Measurements from ENCODE around the gene SDF2.

The SDF2 gene

DNA sequence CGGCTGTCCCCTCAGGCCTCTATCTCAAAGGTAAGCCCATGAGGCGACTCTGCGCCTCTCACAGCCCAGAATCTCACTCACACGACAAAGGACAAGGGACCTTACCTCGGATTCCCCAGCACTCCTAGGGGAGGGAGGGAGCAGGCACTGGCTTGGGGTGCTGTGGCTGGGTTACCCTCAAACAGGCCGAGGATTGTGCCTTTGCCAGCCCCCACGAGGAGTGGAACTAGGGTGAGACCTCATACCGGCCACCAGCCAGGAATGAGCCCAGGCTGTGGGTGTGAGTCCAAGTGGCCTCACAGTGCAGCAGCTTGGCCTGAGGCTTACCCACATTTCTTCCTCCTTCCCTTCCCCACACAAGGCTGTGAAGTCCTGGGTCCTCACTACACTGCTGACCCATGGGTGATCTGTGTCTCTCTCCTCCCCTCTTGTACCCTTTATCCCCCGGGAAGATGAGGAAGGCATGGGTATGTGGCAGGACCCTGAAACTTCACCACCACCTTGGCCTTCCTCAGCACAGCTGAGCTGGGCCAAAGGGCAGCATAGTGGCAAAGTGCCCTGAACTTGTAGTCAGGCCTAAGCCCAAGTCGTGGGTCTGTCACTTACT is 44.1 kb upstream of the SDF2 start:
- no peak overlapping the region for H3K27ac ChIP-seq
- no peaks in the 10 kb centered on the region for H3K27me3 ChIP-seq
- no peak for DNase-seq
- no peaks in the 10 kb centered on the region for H3K9me3 ChIP-seq
- intact Hi-C loops (cut with DNase I; ENCODE audit: low total_unique reads) = no loop called here
- peaks cover 0 to 7% (median 0%) of the 10 kb centered on the region in 4 donors for H3K4me1 ChIP-seq
- H3K36me3 ChIP-seq = peaks cover 27 to 55% (median 35%) of the 10 kb centered on the region in 3 donors
- no peak overlapping the region for H3K4me3 ChIP-seq
- TF ChIP-seq, protein P1, sequence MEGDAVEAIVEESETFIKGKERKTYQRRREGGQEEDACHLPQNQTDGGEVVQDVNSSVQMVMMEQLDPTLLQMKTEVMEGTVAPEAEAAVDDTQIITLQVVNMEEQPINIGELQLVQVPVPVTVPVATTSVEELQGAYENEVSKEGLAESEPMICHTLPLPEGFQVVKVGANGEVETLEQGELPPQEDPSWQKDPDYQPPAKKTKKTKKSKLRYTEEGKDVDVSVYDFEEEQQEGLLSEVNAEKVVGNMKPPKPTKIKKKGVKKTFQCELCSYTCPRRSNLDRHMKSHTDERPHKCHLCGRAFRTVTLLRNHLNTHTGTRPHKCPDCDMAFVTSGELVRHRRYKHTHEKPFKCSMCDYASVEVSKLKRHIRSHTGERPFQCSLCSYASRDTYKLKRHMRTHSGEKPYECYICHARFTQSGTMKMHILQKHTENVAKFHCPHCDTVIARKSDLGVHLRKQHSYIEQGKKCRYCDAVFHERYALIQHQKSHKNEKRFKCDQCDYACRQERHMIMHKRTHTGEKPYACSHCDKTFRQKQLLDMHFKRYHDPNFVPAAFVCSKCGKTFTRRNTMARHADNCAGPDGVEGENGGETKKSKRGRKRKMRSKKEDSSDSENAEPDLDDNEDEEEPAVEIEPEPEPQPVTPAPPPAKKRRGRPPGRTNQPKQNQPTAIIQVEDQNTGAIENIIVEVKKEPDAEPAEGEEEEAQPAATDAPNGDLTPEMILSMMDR (IDR thresholded peaks at IDR 0.05) = no peak

DNA sequence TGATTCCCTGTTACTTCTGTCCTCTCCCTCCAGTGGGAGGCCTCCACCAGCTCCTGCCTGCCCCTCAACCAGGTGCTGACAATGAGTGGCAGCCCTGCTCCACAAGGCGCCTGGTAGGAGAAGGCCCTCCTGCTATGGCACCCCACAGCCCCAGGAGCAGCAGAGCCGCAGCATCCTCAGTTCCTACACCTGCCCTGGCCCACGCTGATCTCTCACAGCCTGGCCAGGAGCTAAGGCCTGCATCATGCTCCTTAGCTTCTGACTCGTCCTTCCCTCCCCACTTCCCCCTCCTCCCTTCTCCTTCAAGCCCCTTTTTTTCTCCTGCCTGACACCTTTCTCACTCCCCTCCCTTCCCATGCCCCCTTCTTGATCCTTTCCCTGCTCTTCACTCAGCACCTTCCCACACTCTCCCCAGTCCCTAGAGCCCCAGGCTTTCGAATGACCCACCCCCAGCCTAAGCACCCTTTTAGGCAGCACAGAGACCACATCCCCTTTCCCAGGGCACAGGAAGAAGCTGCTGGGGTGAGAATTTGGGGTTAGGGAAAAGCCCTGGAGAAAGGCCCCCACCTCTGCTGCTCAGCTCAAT is 43.5 kb upstream of the SDF2 start:
- intact Hi-C loops (cut with DNase I; ENCODE audit: low total_unique reads) = no loop called here
- no peak for DNase-seq
- TF ChIP-seq, protein P1 (IDR thresholded peaks at IDR 0.05) = no peak
- Histone ChIP-seq H3K4me1 (peaks cover 0 to 3% (median 0%) of the 10 kb centered on the region in 4 donors), H3K36me3 (peaks cover 34 to 61% (median 41%) of the 10 kb centered on the region in 3 donors), H3K4me3 (no peak overlapping the region), H3K27me3 (no peaks in the 10 kb centered on the region), H3K27ac (no peak overlapping the region), H3K9me3 (no peaks in the 10 kb centered on the region)

DNA sequence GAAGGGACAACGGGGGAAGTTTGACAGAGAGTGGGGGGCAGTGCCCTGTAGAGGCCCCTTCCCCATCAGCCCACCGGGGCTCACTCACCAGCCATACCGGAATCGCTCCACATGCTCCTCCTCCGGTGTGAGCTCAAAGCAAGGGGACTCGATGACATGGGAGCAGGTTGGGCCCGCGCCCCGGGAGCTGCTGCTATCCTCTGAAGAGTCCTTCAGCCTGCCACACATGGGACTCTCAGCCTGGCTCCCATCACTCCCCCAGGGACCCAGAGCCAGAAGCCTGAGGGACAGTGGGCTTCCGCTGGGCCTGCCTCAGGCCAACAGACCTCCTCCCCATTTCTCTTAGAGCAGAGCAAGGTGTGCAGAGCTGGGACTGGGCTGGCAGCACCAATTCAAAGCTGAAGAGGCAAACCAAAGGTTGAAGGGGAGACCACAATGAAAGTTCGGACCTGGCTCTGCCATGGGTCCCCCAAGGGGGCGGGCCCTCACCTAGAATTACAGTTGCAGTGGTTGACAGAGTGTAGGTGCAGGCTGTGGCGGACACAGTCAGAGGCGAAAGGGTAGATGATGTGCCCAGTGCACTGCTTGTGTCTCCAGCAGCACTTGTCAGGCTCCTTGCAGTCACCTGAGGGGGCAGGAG is 42.6 kb upstream of the SDF2 start:
- H3K36me3 ChIP-seq = peaks cover 42 to 69% (median 50%) of the 10 kb centered on the region in 3 donors
- no peak for DNase-seq
- intact Hi-C loops (cut with DNase I; ENCODE audit: low total_unique reads) = loop anchor here (5.0 kb wide), 1 partner anchor 42 kb away; the partner anchor contains the start of genes SDF2 and SUPT6H
- no peak overlapping the region for H3K27ac ChIP-seq
- no peaks in the 10 kb centered on the region for H3K9me3 ChIP-seq
- no peak overlapping the region for H3K4me3 ChIP-seq
- H3K4me1 ChIP-seq = no peaks in the 10 kb centered on the region
- H3K27me3 ChIP-seq = no peaks in the 10 kb centered on the region
- TF ChIP-seq, protein P1 (IDR thresholded peaks at IDR 0.05) = no peak

DNA sequence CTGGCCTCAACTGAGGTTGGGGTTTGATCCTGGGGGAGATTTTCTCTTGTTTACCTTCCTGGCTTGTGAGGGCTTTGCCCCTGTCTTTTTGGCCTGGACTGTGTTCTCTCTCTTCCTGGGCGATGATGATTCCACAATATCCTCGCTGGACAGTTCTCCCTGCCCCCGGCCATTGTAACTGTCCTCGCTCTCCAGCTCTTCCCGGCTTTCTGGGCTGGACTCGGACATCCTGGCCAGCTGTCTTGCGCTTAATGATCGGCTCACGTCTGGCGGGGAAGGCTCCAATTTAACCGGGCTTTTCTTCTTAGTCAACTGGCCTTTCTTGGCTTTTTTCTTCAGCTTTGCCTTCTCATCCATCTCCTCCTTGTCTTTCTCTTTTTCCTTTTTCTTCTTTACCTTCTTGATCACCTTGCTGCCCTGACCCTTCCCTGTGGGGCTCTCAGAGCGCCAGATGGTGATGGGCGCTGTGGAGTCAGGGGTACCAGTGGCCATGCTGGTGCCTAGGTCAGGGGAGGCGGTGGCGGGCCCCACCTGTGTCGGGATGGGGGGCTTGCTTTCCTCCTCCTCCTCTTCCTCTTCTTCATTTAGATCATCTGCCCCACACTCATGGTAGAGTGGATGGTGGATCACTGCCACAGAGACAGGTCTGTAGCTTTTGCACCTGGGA is 42.0 kb upstream of the SDF2 start:
- no peak overlapping the region for H3K4me3 ChIP-seq
- H3K36me3 ChIP-seq = peaks cover 48 to 76% (median 56%) of the 10 kb centered on the region in 3 donors
- intact Hi-C loops (cut with DNase I; ENCODE audit: low total_unique reads) = loop anchor here (5.0 kb wide), 1 partner anchor 41 kb away; the partner anchor contains the start of genes SDF2 and SUPT6H
- H3K27ac ChIP-seq = no peak overlapping the region
- no peak for DNase-seq
- no peaks in the 10 kb centered on the region for H3K9me3 ChIP-seq
- TF ChIP-seq, protein P1 (IDR thresholded peaks at IDR 0.05) = no peak
- H3K27me3 ChIP-seq = no peaks in the 10 kb centered on the region
- H3K4me1 ChIP-seq = no peaks in the 10 kb centered on the region

DNA sequence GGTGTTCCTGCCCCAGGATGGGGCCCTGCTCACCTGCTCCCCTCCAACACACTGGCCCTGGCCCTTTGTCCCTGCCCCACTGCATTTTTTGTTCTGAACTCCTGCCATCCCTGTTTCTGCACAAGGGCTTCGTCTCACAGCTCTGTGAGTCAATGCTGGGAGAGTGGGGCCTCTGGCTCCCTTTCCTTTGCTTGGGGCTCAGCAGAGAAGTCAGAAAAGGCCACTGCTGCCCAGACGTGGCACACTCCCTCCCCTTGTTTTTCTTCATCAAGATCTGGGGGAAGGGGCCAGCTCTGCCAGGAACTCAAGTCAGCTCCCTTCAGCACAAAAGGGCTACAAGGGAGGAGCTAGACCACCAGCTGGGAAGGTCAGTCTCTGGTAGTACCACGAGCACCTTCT is 41.0 kb upstream of the SDF2 start:
- no peak overlapping the region for H3K4me3 ChIP-seq
- TF ChIP-seq, protein P1 (IDR thresholded peaks at IDR 0.05) = no peak
- no peaks in the 10 kb centered on the region for H3K27me3 ChIP-seq
- intact Hi-C loops (cut with DNase I; ENCODE audit: low total_unique reads) = loop anchor here (5.0 kb wide), 1 partner anchor 40 kb away; the partner anchor contains the start of genes SDF2 and SUPT6H
- H3K27ac ChIP-seq = no peak overlapping the region
- DNase-seq = no peak
- no peaks in the 10 kb centered on the region for H3K9me3 ChIP-seq
- H3K4me1 ChIP-seq = no peaks in the 10 kb centered on the region
- peaks cover 58 to 85% (median 65%) of the 10 kb centered on the region in 3 donors for H3K36me3 ChIP-seq

Data from tibial artery (tissue), 4 donors.